K562 (cell line): ENCODE results near the gene EIF4E2. TPM values are rescaled to one million over a fixed set of nuclear protein-coding genes. Genes with fewer than 3 reads are reported as not detected.

ENCODE experiments used
- ATF7 ChIP-seq: fragments of 450-650 bp; IDR thresholded peaks from 2 replicates; pipeline ENCODE4 v1.7.1; 2014; ENCODE audit warnings: mild to moderate bottlenecking, moderate library complexity
- CAMTA2 ChIP-seq: fragments of 250-450 bp; sonication (Bioruptor Pico); conservative IDR thresholded peaks from 2 replicates; pipeline ENCODE4 v1.5.1; 2022
- CSDE1 ChIP-seq, 2 experiments: fragments of 450-650 bp; IDR thresholded peaks; 2 replicates each; pipeline ENCODE4 v1.6.1; 2016; ENCODE audit warnings: mild to moderate bottlenecking in 1 of 2
- E2F3 ChIP-seq: fragments of 250-450 bp; sonication (Bioruptor Pico); IDR thresholded peaks from 2 replicates; pipeline ENCODE4 v1.4.0; 2020; ENCODE audit warnings: mild to moderate bottlenecking
- GTF2B ChIP-seq: IDR thresholded peaks from 2 replicates; pipeline ENCODE4 v1.6.1; 2011; ENCODE audit not compliant: insufficient read length; ENCODE audit errors: extremely low read depth
- HNRNPK ChIP-seq: fragments of 200-400 bp; formaldehyde crosslinking; IDR thresholded peaks from one replicate; pipeline ENCODE4 v1.6.1; 2018; ENCODE audit warnings: mild to moderate bottlenecking, low read depth, low read length; ENCODE audit not compliant: poor library complexity, severe bottlenecking
- JUN ChIP-seq, 2 experiments: sonication (generic) in 1 of 2; formaldehyde crosslinking in 1 of 2; IDR thresholded peaks; 2 replicates each; pipeline versions ENCODE4 v1.6.1 to v1.8.0; 2012 to 2022; ENCODE audit warnings: borderline replicate concordance in 2 of 2, mild to moderate bottlenecking in 2 of 2, improper control_type of control experiment in 1 of 2, low read depth in 1 of 2, low read length in 1 of 2, missing genetic modification reagents in 1 of 2
- MCM3 ChIP-seq: fragments of 450-650 bp; IDR thresholded peaks from 2 replicates; pipeline ENCODE4 v1.6.1; 2016
- MLLT1 ChIP-seq, 2 experiments: fragments of 450-650 bp; IDR thresholded peaks; 2 replicates each; pipeline ENCODE4 v1.6.1; 2016
- NR2C1 ChIP-seq, 2 experiments: fragments of 450-650 bp; IDR thresholded peaks; 2 replicates each; pipeline ENCODE4 v1.6.1; 2017; ENCODE audit warnings: mild to moderate bottlenecking in 2 of 2, antibody characterized with exemption in 1 of 2, inconsistent platforms in 1 of 2, missing compliant biosample characterization in 1 of 2, missing genetic modification characterization in 1 of 2
- NR3C1 ChIP-seq: sonication (generic); formaldehyde crosslinking; IDR thresholded peaks from 2 replicates; pipeline ENCODE4 v1.8.1; 2022; ENCODE audit warnings: missing genetic modification reagents
- PCBP1 ChIP-seq: fragments of 200-400 bp; formaldehyde crosslinking; IDR thresholded peaks from 2 replicates; pipeline ENCODE4 v1.6.1; 2018; ENCODE audit warnings: mild to moderate bottlenecking, low read depth, low read length; ENCODE audit not compliant: poor library complexity, severe bottlenecking
- RBM25 ChIP-seq: fragments of 200-400 bp; formaldehyde crosslinking; IDR thresholded peaks from 2 replicates; pipeline ENCODE4 v1.6.1; 2018; ENCODE audit warnings: low read length, low read depth, moderate library complexity; ENCODE audit not compliant: severe bottlenecking
- SP1 ChIP-seq: sonication (generic); formaldehyde crosslinking; IDR thresholded peaks from 2 replicates; pipeline ENCODE4 v1.8.1; 2022; ENCODE audit warnings: mild to moderate bottlenecking, missing genetic modification reagents
- TAF9B ChIP-seq: fragments of 450-650 bp; IDR thresholded peaks from 2 replicates; pipeline ENCODE4 v1.6.1; 2018; ENCODE audit warnings: mild to moderate bottlenecking; ENCODE audit not compliant: partially characterized antibody
- TSC22D4 ChIP-seq: fragments of 450-650 bp; IDR thresholded peaks from 2 replicates; pipeline ENCODE4 v1.6.1; 2016; ENCODE audit warnings: missing genetic modification characterization, missing biosample characterization, control low read depth
- ZBTB12 ChIP-seq: fragments of 250-450 bp; sonication (Bioruptor Pico); IDR thresholded peaks from 2 replicates; pipeline ENCODE4 v1.4.0; 2020
- ZNF184 ChIP-seq: sonication (generic); formaldehyde crosslinking; IDR thresholded peaks from 2 replicates; pipeline ENCODE4 v1.5.0; 2020; ENCODE audit warnings: missing genetic modification reagents
- ZNF217 ChIP-seq: sonication (generic); formaldehyde crosslinking; IDR thresholded peaks from 2 replicates; pipeline ENCODE4 v1.8.0; 2022; ENCODE audit warnings: mild to moderate bottlenecking, missing genetic modification reagents
- ZNF282 ChIP-seq: sonication (generic); formaldehyde crosslinking; IDR thresholded peaks from 2 replicates; pipeline ENCODE4 v1.8.1; 2023; ENCODE audit warnings: missing genetic modification reagents
- ZNF699 ChIP-seq: fragments of 250-450 bp; sonication (Bioruptor Pico); IDR thresholded peaks from 2 replicates; pipeline ENCODE4 v1.8.0; 2021; ENCODE audit warnings: mild to moderate bottlenecking, moderate library complexity; ENCODE audit not compliant: insufficient replicate concordance
- ZNF740 ChIP-seq, 3 experiments: fragments of 200-800 bp in 1 of 3; sonication (Bioruptor generic) in 1 of 3; sonication (generic) in 1 of 3; formaldehyde crosslinking in 1 of 3; IDR thresholded peaks; 2 replicates each; pipeline versions ENCODE4 v1.6.1 to v1.8.0; 2016 to 2022; ENCODE audit warnings: mild to moderate bottlenecking in 2 of 3, missing compliant biosample characterization in 2 of 3, missing genetic modification characterization in 2 of 3, missing genetic modification reagents in 1 of 3
- polyA plus RNA-seq, 8 experiments: library from polyadenylated mRNA; depleted of rRNA in 4 of 8; stranded (reverse) in 5 of 8; unstranded in 3 of 8; fragments of >200 nt; fragmentation: Nextera tagmentation in 2 of 8; fragmentation: Illumina TruSeq in 1 of 8; extraction: Ambion mirVana in 2 of 8; extraction: Trizol in 1 of 8; gene quantifications; 2 replicates each; pipeline versions ENCODE4 v1.2.1 to v1.2.3, GENCODE V29; 2011 to 2014; ENCODE audit warnings: inconsistent platforms in 1 of 8, missing spikeins in 1 of 8
- total RNA-seq, 7 experiments: library from RNA; depleted of rRNA in 6 of 7; stranded (reverse); fragments of >200 nt in 6 of 7; fragmentation: Illumina TruSeq in 2 of 7; extraction: Trizol in 2 of 7; gene quantifications; 2 replicates each; pipeline versions ENCODE4 v1.2.1 to v1.2.3, GENCODE V29; 2011 to 2021; ENCODE audit warnings: low replicate concordance in 1 of 7

The EIF4E2 gene
- total and polyA plus RNA-seq, 9 of the 15 experiments (the other 6 are each of a cell fraction or from before 2014, with no cell fraction given) = 33.9 to 169 (median 77.5) TPM

- TF ChIP-seq ZBTB12 (0 out of 2 replicates have a peak, but pooled peaks have one; percentile 24), ZNF740 (CRISPR knock-in tag; IDR thresholded peaks at IDR 0.05) (peak; percentile 67; the same call in 1 of the 2 replicates), ZNF740 (tag; IDR thresholded peaks at IDR 0.05) (no peak), CSDE1 (IDR thresholded peaks at IDR 0.05) (no peak), MLLT1 (IDR thresholded peaks at IDR 0.05) (no peak), PCBP1 (peak; percentile 45), ZNF217 (CRISPR knock-in tag) (no peak), NR3C1 (no peak), TAF9B (peak; percentile 78), ZNF184 (CRISPR knock-in tag) (no peak), TSC22D4 (no peak), RBM25 (peak; percentile 78), JUN (IDR thresholded peaks at IDR 0.05; ENCODE audit: borderline replicate concordance, low read depth, low read length) (no peak), JUN (CRISPR knock-in tag; IDR thresholded peaks at IDR 0.05; ENCODE audit: borderline replicate concordance) (no peak), NR2C1 (IDR thresholded peaks at IDR 0.05) (0 out of 2 replicates have a peak, but pooled peaks have one; percentile 35), NR2C1 (tag; IDR thresholded peaks at IDR 0.05) (peak; percentile 58; the same call in 1 of the 2 replicates), HNRNPK (no peak), SP1 (peak; percentile 77), E2F3 (CRISPR knock-in tag) (no peak), GTF2B (no peak), MCM3 (no peak), ZNF699 (CRISPR knock-in tag) (no peak), CAMTA2 (CRISPR knock-in tag) (no peak), ZNF282 (no peak), ATF7 (peak; percentile 10)
These were observed at the start of gene EIF4E2, which contains the start of gene TIGD1 (continued) for GRCh38 chr2:232550354-232551249.
